SK-N-SH treated with all-trans-retinoic acid at 6 μM for 48 hours (cell line): ENCODE data around the gene ACOX1.
A peak's percentile ranks its signal among the peaks of the same experiment; 100 is the strongest.

ENCODE experiments used
- ATAC-seq: fragments of 200-7000 bp; cut with Tn5 transposase; 3 replicates; pipeline ENCODE4 v1.9.1; 2020; ENCODE audit warnings: mild to moderate bottlenecking, moderate library complexity
- ARNTL ChIP-seq: fragments of 450-650 bp; formaldehyde crosslinking; IDR thresholded peaks from 2 replicates; pipeline ENCODE4 v1.5.0; 2020; ENCODE audit warnings: low read depth, mild to moderate bottlenecking, moderate library complexity, borderline replicate concordance
- BACH2 ChIP-seq: fragments of 250-450 bp; sonication (Bioruptor Pico); IDR thresholded peaks from 2 replicates; pipeline ENCODE4 v1.9.0; 2021; ENCODE audit warnings: mild to moderate bottlenecking, borderline replicate concordance
- CSDC2 ChIP-seq: fragments of 250-450 bp; sonication (Bioruptor Pico); IDR thresholded peaks from 2 replicates; pipeline ENCODE4 v1.5.0; 2020; ENCODE audit warnings: mild to moderate bottlenecking, moderate library complexity
- ESRRG ChIP-seq: fragments of 250-450 bp; sonication (Bioruptor Pico); IDR thresholded peaks from 2 replicates; pipeline ENCODE4 v1.6.1; 2021; ENCODE audit warnings: mild to moderate bottlenecking
- GLIS3 ChIP-seq: fragments of 250-450 bp; sonication (Bioruptor Pico); IDR thresholded peaks from 2 replicates; pipeline ENCODE4 v1.5.0; 2020; ENCODE audit warnings: mild to moderate bottlenecking, moderate library complexity
- ISL1 ChIP-seq: fragments of 250-450 bp; sonication (Bioruptor Pico); IDR thresholded peaks from 2 replicates; pipeline ENCODE4 v2.1.2; 2022; ENCODE audit warnings: mild to moderate bottlenecking, moderate library complexity
- OSR1 ChIP-seq: fragments of 250-450 bp; sonication (Bioruptor Pico); IDR thresholded peaks from 2 replicates; pipeline ENCODE4 v1.8.0; 2022; ENCODE audit warnings: moderate library complexity, mild to moderate bottlenecking, inconsistent platforms
- PPARA ChIP-seq: fragments of 250-450 bp; sonication (Bioruptor Pico); IDR thresholded peaks from 2 replicates; pipeline ENCODE4 v1.5.0; 2020; ENCODE audit warnings: mild to moderate bottlenecking, borderline replicate concordance
- RARB ChIP-seq: fragments of 250-450 bp; sonication (Bioruptor Pico); IDR thresholded peaks from 2 replicates; pipeline ENCODE4 v1.8.0; 2021; ENCODE audit warnings: mild to moderate bottlenecking, moderate library complexity
- SNAI2 ChIP-seq: fragments of 250-450 bp; sonication (Bioruptor Pico); IDR thresholded peaks from 2 replicates; pipeline ENCODE4 v1.5.0; 2020; ENCODE audit warnings: mild to moderate bottlenecking, moderate library complexity
- TCF4 ChIP-seq: fragments of 250-450 bp; sonication (Bioruptor Pico); IDR thresholded peaks from 2 replicates; pipeline ENCODE4 v1.8.0; 2021; ENCODE audit warnings: mild to moderate bottlenecking, moderate library complexity, borderline replicate concordance
- ZC3H10 ChIP-seq: fragments of 250-450 bp; sonication (Bioruptor Pico); IDR thresholded peaks from 2 replicates; pipeline ENCODE4 v1.5.1; 2021; ENCODE audit warnings: mild to moderate bottlenecking, moderate library complexity
- ZFP3 ChIP-seq: fragments of 250-450 bp; sonication (Bioruptor Pico); IDR thresholded peaks from 2 replicates; pipeline ENCODE4 v1.5.0; 2020; ENCODE audit warnings: mild to moderate bottlenecking, moderate library complexity
- ZFP30 ChIP-seq: fragments of 450-650 bp; formaldehyde crosslinking; IDR thresholded peaks from 2 replicates; pipeline ENCODE4 v1.5.0; 2022; ENCODE audit warnings: mild to moderate bottlenecking, moderate library complexity
- ZNF70 ChIP-seq: fragments of 450-650 bp; formaldehyde crosslinking; IDR thresholded peaks from 2 replicates; pipeline ENCODE4 v1.5.0; 2020; ENCODE audit warnings: mild to moderate bottlenecking, moderate library complexity
- ZNF8 ChIP-seq: fragments of 450-650 bp; formaldehyde crosslinking; IDR thresholded peaks from 2 replicates; pipeline ENCODE4 v1.5.0; 2020; ENCODE audit warnings: mild to moderate bottlenecking, moderate library complexity
- TF ChIP-seq, protein P1 (sequence below): fragments of 250-450 bp; sonication (Bioruptor Pico); IDR thresholded peaks from 2 replicates; pipeline ENCODE4 v1.5.0; 2020; ENCODE audit warnings: mild to moderate bottlenecking, moderate library complexity
- TF ChIP-seq, protein P2 (sequence below): fragments of 250-450 bp; sonication (Bioruptor Pico); IDR thresholded peaks from 2 replicates; pipeline ENCODE4 v1.5.1; 2020; ENCODE audit warnings: low read depth, mild to moderate bottlenecking, moderate library complexity
- TF ChIP-seq, protein P3 (sequence below): fragments of 250-450 bp; sonication (Bioruptor Pico); IDR thresholded peaks from 2 replicates; pipeline ENCODE4 v1.8.0; 2021; ENCODE audit warnings: low read depth, mild to moderate bottlenecking, moderate library complexity, borderline replicate concordance
- TF ChIP-seq, protein P4 (sequence below): fragments of 250-450 bp; sonication (Bioruptor Pico); IDR thresholded peaks from 2 replicates; pipeline ENCODE4 v1.8.0; 2020; ENCODE audit warnings: mild to moderate bottlenecking, moderate library complexity, borderline replicate concordance
- TF ChIP-seq, protein P5 (sequence below): fragments of 250-450 bp; sonication (Bioruptor Pico); IDR thresholded peaks from 2 replicates; pipeline ENCODE4 v1.5.1; 2021; ENCODE audit warnings: mild to moderate bottlenecking, moderate library complexity

The ACOX1 gene

DNA sequence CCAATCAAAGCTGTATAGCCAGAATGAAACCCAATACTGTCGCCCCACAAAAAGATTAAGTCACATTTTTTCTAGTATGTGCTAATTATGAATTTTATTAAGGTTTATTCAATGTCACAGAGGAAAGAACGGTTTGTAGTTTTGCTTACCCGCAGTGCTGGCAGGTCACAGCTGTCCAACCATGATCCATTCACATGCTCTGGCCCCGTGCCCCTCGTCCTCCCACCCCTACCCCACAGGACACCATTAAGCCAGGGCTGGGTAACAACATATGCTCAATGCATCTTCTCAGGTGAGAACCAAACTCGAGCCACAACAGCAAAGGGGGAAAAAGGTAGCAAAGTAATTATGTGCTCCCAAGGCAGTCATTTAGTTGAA lies 37.5 kb downstream of the ACOX1 start:
- no peak for ATAC-seq
- TF ChIP-seq, protein P1, sequence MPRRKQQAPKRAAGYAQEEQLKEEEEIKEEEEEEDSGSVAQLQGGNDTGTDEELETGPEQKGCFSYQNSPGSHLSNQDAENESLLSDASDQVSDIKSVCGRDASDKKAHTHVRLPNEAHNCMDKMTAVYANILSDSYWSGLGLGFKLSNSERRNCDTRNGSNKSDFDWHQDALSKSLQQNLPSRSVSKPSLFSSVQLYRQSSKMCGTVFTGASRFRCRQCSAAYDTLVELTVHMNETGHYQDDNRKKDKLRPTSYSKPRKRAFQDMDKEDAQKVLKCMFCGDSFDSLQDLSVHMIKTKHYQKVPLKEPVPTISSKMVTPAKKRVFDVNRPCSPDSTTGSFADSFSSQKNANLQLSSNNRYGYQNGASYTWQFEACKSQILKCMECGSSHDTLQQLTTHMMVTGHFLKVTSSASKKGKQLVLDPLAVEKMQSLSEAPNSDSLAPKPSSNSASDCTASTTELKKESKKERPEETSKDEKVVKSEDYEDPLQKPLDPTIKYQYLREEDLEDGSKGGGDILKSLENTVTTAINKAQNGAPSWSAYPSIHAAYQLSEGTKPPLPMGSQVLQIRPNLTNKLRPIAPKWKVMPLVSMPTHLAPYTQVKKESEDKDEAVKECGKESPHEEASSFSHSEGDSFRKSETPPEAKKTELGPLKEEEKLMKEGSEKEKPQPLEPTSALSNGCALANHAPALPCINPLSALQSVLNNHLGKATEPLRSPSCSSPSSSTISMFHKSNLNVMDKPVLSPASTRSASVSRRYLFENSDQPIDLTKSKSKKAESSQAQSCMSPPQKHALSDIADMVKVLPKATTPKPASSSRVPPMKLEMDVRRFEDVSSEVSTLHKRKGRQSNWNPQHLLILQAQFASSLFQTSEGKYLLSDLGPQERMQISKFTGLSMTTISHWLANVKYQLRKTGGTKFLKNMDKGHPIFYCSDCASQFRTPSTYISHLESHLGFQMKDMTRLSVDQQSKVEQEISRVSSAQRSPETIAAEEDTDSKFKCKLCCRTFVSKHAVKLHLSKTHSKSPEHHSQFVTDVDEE = no peak
- TF ChIP-seq ISL1 (CRISPR knock-in tag) = no peak
- TF ChIP-seq SNAI2 (CRISPR knock-in tag) = no peak
- no peak for TF ChIP-seq ZNF8
- TF ChIP-seq PPARA (CRISPR knock-in tag) = no peak
- TF ChIP-seq, protein P2, sequence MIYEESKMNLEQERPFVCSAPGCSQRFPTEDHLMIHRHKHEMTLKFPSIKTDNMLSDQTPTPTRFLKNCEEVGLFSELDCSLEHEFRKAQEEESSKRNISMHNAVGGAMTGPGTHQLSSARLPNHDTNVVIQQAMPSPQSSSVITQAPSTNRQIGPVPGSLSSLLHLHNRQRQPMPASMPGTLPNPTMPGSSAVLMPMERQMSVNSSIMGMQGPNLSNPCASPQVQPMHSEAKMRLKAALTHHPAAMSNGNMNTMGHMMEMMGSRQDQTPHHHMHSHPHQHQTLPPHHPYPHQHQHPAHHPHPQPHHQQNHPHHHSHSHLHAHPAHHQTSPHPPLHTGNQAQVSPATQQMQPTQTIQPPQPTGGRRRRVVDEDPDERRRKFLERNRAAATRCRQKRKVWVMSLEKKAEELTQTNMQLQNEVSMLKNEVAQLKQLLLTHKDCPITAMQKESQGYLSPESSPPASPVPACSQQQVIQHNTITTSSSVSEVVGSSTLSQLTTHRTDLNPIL (CRISPR knock-in tag) = no peak
- no peak for TF ChIP-seq ARNTL (CRISPR knock-in tag)
- no peak for TF ChIP-seq ZNF70 (CRISPR knock-in tag)
- no peak for TF ChIP-seq OSR1 (CRISPR knock-in tag)
- no peak for TF ChIP-seq BACH2 (CRISPR knock-in tag)
- no peak for TF ChIP-seq GLIS3 (CRISPR knock-in tag)
- no peak for TF ChIP-seq ZFP3 (CRISPR knock-in tag)
- no peak for TF ChIP-seq RARB (CRISPR knock-in tag)
- no peak for TF ChIP-seq TCF4 (CRISPR knock-in tag)
- no peak for TF ChIP-seq CSDC2
- no peak for TF ChIP-seq ZFP30 (CRISPR knock-in tag)
- TF ChIP-seq, protein P3, sequence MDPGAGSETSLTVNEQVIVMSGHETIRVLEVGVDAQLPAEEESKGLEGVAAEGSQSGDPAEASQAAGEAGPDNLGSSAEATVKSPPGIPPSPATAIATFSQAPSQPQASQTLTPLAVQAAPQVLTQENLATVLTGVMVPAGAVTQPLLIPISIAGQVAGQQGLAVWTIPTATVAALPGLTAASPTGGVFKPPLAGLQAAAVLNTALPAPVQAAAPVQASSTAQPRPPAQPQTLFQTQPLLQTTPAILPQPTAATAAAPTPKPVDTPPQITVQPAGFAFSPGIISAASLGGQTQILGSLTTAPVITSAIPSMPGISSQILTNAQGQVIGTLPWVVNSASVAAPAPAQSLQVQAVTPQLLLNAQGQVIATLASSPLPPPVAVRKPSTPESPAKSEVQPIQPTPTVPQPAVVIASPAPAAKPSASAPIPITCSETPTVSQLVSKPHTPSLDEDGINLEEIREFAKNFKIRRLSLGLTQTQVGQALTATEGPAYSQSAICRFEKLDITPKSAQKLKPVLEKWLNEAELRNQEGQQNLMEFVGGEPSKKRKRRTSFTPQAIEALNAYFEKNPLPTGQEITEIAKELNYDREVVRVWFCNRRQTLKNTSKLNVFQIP (CRISPR knock-in tag) = no peak

DNA sequence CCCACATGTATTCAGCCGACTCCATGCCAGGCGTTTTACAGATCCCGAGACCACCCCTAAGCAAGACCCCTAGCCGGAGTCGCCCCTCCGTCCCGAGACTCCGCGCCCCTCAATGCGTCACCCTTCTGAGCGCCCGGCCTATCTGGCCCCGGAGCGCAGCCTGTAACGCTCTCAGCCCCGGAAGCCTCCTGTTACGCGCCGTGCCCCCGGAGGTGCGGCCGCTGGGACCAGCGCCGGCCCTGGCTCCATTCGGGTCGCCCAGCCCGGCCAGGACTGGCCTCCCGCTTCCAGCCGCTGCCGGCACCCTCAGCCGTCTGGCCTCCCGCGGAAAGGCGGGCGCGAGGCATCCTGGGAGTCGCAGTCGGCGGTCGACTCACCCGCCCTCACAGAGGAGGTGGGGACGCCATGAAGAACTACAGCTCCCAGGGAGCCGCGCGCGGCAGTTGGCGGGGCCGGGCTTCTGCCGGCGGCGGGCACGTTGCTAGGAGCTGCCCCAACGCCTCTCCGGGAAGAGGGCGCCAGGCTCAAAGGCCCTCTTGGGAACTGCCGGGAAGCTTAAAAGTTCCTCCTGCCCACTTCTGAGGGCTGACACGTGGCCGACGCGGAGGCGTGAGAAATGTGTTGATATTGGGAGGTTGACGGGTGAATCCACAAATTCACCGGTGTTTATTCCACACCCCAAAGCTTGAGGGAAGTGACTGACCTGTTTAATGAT lies 38.1 kb downstream of the ACOX1 start, which contains the start of gene FBF1:
Gene FBF1 (minus strand): TSS at position 316 of the 715 bp plus-strand sequence. CDS start 2,893 bp downstream, outside the sequence.
- ATAC-seq = peak; percentile 100
- 0 out of 2 replicates have a peak, but pooled peaks have one; percentile 68 for TF ChIP-seq ESRRG (CRISPR knock-in tag)
- TF ChIP-seq ZNF70 (CRISPR knock-in tag) = peak; percentile 66; the same call in 1 of the 2 replicates
- peak; percentile 19; the same call in 1 of the 2 replicates for TF ChIP-seq ZC3H10
- peak; percentile 91 for TF ChIP-seq GLIS3 (CRISPR knock-in tag)
- TF ChIP-seq, protein P4, sequence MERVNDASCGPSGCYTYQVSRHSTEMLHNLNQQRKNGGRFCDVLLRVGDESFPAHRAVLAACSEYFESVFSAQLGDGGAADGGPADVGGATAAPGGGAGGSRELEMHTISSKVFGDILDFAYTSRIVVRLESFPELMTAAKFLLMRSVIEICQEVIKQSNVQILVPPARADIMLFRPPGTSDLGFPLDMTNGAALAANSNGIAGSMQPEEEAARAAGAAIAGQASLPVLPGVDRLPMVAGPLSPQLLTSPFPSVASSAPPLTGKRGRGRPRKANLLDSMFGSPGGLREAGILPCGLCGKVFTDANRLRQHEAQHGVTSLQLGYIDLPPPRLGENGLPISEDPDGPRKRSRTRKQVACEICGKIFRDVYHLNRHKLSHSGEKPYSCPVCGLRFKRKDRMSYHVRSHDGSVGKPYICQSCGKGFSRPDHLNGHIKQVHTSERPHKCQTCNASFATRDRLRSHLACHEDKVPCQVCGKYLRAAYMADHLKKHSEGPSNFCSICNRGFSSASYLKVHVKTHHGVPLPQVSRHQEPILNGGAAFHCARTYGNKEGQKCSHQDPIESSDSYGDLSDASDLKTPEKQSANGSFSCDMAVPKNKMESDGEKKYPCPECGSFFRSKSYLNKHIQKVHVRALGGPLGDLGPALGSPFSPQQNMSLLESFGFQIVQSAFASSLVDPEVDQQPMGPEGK (CRISPR knock-in tag) = no peak
- TF ChIP-seq CSDC2 = 0 out of 2 replicates have a peak, but pooled peaks have one; percentile 66

DNA sequence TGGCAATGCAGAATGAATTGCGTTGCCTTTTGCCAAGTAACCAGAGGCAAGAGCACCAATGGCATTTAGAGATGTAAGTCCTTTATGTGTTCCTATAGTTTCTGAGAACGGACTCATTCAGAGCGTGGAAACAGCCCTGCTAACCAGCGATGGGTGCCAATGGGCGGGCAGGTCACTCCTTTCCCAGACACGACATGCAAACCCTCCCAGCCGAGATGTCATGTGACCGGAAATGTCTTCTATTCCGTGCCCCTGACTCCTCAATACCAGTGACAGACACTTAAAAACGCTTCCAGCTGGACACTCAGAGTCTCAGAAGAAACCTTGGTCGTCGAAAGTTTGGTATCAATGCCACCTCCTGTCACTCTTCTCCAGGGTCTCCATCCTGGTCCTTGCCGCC lies 41.3 kb downstream of the ACOX1 start:
- ATAC-seq = no peak
- TF ChIP-seq, protein P5, sequence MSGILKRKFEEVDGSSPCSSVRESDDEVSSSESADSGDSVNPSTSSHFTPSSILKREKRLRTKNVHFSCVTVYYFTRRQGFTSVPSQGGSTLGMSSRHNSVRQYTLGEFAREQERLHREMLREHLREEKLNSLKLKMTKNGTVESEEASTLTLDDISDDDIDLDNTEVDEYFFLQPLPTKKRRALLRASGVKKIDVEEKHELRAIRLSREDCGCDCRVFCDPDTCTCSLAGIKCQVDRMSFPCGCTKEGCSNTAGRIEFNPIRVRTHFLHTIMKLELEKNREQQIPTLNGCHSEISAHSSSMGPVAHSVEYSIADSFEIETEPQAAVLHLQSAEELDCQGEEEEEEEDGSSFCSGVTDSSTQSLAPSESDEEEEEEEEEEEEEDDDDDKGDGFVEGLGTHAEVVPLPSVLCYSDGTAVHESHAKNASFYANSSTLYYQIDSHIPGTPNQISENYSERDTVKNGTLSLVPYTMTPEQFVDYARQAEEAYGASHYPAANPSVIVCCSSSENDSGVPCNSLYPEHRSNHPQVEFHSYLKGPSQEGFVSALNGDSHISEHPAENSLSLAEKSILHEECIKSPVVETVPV (CRISPR knock-in tag) = no peak
- TF ChIP-seq, protein P3 (CRISPR knock-in tag) = no peak
- TF ChIP-seq CSDC2 = no peak
- TF ChIP-seq RARB (CRISPR knock-in tag) = no peak
- TF ChIP-seq, protein P2 (CRISPR knock-in tag) = no peak
- TF ChIP-seq ZNF8 = no peak
- TF ChIP-seq ISL1 (CRISPR knock-in tag) = no peak
